ENCODE measurements around the gene ABRACL.

DNA sequence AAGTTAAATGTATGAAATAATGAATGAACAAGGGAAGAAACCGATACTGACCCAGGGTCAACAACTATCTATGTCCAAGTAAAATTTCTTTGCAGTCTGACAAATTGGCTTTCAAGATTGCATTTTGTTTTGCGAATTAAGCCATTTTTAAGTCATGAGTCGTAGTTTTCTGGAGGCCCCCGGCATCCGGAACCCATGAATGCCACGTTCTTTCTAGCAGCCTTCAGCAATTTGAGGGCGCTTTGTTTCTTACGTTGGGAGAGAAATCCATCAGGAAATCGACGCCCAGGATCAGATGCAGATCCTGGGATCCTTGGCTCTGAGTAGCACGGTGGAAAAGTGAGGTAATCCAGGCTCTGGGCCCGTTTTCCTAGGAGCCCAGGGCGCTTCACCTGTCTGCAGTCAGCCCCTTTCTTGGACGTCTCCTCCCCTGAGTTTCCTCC, 309 bp upstream of the ABRACL start:
- TF ChIP-seq, protein P1, sequence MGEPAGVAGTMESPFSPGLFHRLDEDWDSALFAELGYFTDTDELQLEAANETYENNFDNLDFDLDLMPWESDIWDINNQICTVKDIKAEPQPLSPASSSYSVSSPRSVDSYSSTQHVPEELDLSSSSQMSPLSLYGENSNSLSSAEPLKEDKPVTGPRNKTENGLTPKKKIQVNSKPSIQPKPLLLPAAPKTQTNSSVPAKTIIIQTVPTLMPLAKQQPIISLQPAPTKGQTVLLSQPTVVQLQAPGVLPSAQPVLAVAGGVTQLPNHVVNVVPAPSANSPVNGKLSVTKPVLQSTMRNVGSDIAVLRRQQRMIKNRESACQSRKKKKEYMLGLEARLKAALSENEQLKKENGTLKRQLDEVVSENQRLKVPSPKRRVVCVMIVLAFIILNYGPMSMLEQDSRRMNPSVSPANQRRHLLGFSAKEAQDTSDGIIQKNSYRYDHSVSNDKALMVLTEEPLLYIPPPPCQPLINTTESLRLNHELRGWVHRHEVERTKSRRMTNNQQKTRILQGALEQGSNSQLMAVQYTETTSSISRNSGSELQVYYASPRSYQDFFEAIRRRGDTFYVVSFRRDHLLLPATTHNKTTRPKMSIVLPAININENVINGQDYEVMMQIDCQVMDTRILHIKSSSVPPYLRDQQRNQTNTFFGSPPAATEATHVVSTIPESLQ (CRISPR knock-in tag; IDR thresholded peaks at IDR 0.05): no peak
- TF ChIP-seq, protein P2, sequence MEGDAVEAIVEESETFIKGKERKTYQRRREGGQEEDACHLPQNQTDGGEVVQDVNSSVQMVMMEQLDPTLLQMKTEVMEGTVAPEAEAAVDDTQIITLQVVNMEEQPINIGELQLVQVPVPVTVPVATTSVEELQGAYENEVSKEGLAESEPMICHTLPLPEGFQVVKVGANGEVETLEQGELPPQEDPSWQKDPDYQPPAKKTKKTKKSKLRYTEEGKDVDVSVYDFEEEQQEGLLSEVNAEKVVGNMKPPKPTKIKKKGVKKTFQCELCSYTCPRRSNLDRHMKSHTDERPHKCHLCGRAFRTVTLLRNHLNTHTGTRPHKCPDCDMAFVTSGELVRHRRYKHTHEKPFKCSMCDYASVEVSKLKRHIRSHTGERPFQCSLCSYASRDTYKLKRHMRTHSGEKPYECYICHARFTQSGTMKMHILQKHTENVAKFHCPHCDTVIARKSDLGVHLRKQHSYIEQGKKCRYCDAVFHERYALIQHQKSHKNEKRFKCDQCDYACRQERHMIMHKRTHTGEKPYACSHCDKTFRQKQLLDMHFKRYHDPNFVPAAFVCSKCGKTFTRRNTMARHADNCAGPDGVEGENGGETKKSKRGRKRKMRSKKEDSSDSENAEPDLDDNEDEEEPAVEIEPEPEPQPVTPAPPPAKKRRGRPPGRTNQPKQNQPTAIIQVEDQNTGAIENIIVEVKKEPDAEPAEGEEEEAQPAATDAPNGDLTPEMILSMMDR (IDR thresholded peaks at IDR 0.05): no peak
- TF ChIP-seq, protein P3, sequence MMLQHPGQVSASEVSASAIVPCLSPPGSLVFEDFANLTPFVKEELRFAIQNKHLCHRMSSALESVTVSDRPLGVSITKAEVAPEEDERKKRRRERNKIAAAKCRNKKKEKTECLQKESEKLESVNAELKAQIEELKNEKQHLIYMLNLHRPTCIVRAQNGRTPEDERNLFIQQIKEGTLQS (CRISPR knock-in tag; conservative IDR thresholded peaks at IDR 0.05): no peak
- no peak for TF ChIP-seq TCF7 (CRISPR knock-in tag; IDR thresholded peaks at IDR 0.05; ENCODE audit: low read depth)

Data from WTC11 (cell line).